Lower lobe of right lung (tissue), 2 donors: ENCODE measurements around the gene ARL2BP. TPM values are rescaled to one million over a fixed set of nuclear protein-coding genes. Genes with fewer than 3 reads are reported as not detected.

Experiments used
- ATAC-seq, 2 donors: fragments of 200-7000 bp; cut with Tn5 transposase; one replicate each; pipeline ENCODE4 v1.9.1; 2020 to 2022; ENCODE audit warnings: mild to moderate bottlenecking in 2 of 2, moderate library complexity in 2 of 2
- DNase-seq: peaks from one replicate; pipeline ENCODE4 v3.0.0-alpha.2; 2020
- H3K27ac ChIP-seq: fragments of 200-600 bp; one replicate; pipeline ENCODE4 v1.8.0; 2022
- H3K27me3 ChIP-seq: fragments of 200-600 bp; one replicate; pipeline ENCODE4 v1.8.0; 2022; ENCODE audit warnings: low read depth
- H3K36me3 ChIP-seq: fragments of 200-600 bp; one replicate; pipeline ENCODE4 v1.8.0; 2022; ENCODE audit warnings: mild to moderate bottlenecking
- H3K4me1 ChIP-seq: fragments of 200-600 bp; one replicate; pipeline ENCODE4 v1.8.0; 2022
- H3K4me3 ChIP-seq: fragments of 200-600 bp; one replicate; pipeline ENCODE4 v1.8.0; 2022; ENCODE audit warnings: mild to moderate bottlenecking
- H3K9me3 ChIP-seq: fragments of 200-600 bp; one replicate; pipeline ENCODE4 v1.8.0; 2022
- intact Hi-C: fragments of 100-400 bp; cut with DNase I; formaldehyde crosslinking; loops from one replicate; pipeline ENCODE4 v1.11.0; 2022
- total RNA-seq: library from RNA; stranded (reverse); fragmentation: NEBNext Ultra II Directional; extraction: Animal tissue kit (Norgen Biotek cat#: 25700); gene quantifications from one replicate; pipeline ENCODE4 v1.2.1, GENCODE V29; 2021
- TF ChIP-seq, protein P1 (sequence below): fragments of 200-600 bp; IDR thresholded peaks from one replicate; pipeline ENCODE4 v1.8.0; 2022; ENCODE audit warnings: antibody characterized with exemption, mild to moderate bottlenecking
- donor health status: DM: no; HTN: yes; CAD: no; lungs with severe emphysema.

Gene ARL2BP
- total RNA-seq, 1 donor from 2014 or later = 58.1 TPM

DNA sequence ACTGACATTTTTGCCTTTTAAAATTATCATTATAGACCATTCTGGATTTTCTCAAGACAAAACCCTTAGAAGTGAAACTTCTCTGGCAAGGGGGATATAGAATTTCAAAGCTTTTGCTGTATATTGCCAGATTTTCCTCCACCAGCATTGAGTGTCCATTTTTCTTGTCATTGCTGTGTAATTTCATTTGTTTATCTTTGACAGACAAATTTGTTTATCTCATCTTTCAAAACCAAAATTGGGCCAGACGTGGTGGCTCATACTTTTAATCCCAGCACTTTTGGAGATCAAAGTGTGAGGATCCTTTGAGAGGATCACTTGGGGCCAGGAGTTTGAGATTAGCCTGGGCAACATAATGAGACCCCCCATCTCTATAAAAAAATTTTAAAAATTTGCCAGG is 16.0 kb upstream of the ARL2BP start:
- Histone ChIP-seq H3K27ac (no peak overlapping the region), H3K27me3 (no peaks in the 10 kb centered on the region), H3K4me1 (no peaks in the 10 kb centered on the region), H3K9me3 (no peaks in the 10 kb centered on the region), H3K4me3 (no peak overlapping the region), H3K36me3 (peaks cover 100% of the 10 kb centered on the region)
- TF ChIP-seq, protein P1, sequence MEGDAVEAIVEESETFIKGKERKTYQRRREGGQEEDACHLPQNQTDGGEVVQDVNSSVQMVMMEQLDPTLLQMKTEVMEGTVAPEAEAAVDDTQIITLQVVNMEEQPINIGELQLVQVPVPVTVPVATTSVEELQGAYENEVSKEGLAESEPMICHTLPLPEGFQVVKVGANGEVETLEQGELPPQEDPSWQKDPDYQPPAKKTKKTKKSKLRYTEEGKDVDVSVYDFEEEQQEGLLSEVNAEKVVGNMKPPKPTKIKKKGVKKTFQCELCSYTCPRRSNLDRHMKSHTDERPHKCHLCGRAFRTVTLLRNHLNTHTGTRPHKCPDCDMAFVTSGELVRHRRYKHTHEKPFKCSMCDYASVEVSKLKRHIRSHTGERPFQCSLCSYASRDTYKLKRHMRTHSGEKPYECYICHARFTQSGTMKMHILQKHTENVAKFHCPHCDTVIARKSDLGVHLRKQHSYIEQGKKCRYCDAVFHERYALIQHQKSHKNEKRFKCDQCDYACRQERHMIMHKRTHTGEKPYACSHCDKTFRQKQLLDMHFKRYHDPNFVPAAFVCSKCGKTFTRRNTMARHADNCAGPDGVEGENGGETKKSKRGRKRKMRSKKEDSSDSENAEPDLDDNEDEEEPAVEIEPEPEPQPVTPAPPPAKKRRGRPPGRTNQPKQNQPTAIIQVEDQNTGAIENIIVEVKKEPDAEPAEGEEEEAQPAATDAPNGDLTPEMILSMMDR = no peak
- ATAC-seq (no peak), DNase-seq (no peak)
- intact Hi-C loops = no loop called here

- intact Hi-C loops = no loop called here
- H3K36me3 ChIP-seq = peaks cover 98% of the 10 kb centered on the region
These were observed 13.2 kb upstream of the ARL2BP start for GRCh38 chr16:57231821-57232350.

GRCh38 chr16:57233944-57234706 is 10.9 kb upstream of the ARL2BP start:
- H3K36me3 ChIP-seq = peaks cover 94% of the 10 kb centered on the region
- no peak for DNase-seq
- no peak overlapping the region for H3K27ac ChIP-seq
- intact Hi-C loops = no loop called here
- no peak overlapping the region for H3K4me3 ChIP-seq
- no peak for ATAC-seq
- H3K9me3 ChIP-seq = no peaks in the 10 kb centered on the region
- TF ChIP-seq, protein P1 = no peak
- no peaks in the 10 kb centered on the region for H3K27me3 ChIP-seq
- H3K4me1 ChIP-seq = peaks cover 11% of the 10 kb centered on the region

More at GRCh38 chr16:57231821-57232350, 13.2 kb upstream of the ARL2BP start:
- Histone ChIP-seq H3K27ac (no peak overlapping the region), H3K4me1 (peaks cover 11% of the 10 kb centered on the region), H3K27me3 (no peaks in the 10 kb centered on the region), H3K9me3 (no peaks in the 10 kb centered on the region), H3K4me3 (no peak overlapping the region)
- DNase-seq (no peak), ATAC-seq (no peak)
- TF ChIP-seq, protein P1 = no peak

DNA sequence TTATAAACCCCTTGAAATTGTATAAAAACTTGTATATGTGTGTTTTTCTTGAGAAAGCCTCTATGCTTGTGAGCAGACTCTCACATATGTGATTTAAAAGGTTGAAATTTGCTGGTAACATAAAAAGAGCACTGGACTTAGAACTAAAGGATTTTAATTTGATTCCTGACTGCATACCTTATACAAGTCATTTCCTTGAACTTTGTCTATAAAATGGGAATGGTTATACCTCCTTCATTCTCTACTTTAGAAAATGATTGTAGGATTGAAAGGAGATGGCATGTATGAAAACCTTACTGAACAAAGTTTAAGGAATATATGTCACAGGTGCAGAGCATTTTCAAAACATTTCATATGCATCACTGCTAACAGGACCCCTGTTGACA is 10.4 kb upstream of the ARL2BP start:
- DNase-seq = no peak

GRCh38 chr16:57235128-57236021 is 9.7 kb upstream of the ARL2BP start:
- Histone ChIP-seq H3K4me1 (peaks cover 11% of the 10 kb centered on the region), H3K27ac (no peak overlapping the region), H3K27me3 (no peaks in the 10 kb centered on the region), H3K36me3 (peaks cover 94% of the 10 kb centered on the region), H3K4me3 (no peak overlapping the region), H3K9me3 (no peaks in the 10 kb centered on the region)
- intact Hi-C loops = no loop called here
- ATAC-seq (peak; percentile 57 to 80), DNase-seq (no peak)
- TF ChIP-seq, protein P1 = no peak

More for the DNA sequence above, 10.4 kb upstream of the ARL2BP start:
- Histone ChIP-seq H3K9me3 (no peaks in the 10 kb centered on the region), H3K4me1 (peaks cover 11% of the 10 kb centered on the region), H3K4me3 (no peak overlapping the region), H3K36me3 (peaks cover 94% of the 10 kb centered on the region), H3K27ac (no peak overlapping the region), H3K27me3 (no peaks in the 10 kb centered on the region)
- intact Hi-C loops = no loop called here
- no peak for ATAC-seq
- TF ChIP-seq, protein P1 = no peak
